Skin of body (tissue), 2 donors: ENCODE data around the gene ZNF786. TPM values are rescaled to one million over a fixed set of nuclear protein-coding genes. Genes with fewer than 3 reads are reported as not detected.
A peak's percentile ranks its signal among the peaks of the same experiment; 100 is the strongest.
"Not testable (repeated sequence)": the region's sequence is repeated elsewhere in the genome, so short reads cannot be mapped to it uniquely, and the experiment has no call there.

Source experiments
- DNase-seq: peaks from one replicate; lab custom pipeline; 2025; lab: John Stamatoyannopoulos, UW
- total RNA-seq: library from RNA; depleted of rRNA; stranded (reverse); fragments of >200 nt; gene quantifications from one replicate; pipeline ENCODE4 v1.2.3, GENCODE V29; 2014

Gene ZNF786, protein sequence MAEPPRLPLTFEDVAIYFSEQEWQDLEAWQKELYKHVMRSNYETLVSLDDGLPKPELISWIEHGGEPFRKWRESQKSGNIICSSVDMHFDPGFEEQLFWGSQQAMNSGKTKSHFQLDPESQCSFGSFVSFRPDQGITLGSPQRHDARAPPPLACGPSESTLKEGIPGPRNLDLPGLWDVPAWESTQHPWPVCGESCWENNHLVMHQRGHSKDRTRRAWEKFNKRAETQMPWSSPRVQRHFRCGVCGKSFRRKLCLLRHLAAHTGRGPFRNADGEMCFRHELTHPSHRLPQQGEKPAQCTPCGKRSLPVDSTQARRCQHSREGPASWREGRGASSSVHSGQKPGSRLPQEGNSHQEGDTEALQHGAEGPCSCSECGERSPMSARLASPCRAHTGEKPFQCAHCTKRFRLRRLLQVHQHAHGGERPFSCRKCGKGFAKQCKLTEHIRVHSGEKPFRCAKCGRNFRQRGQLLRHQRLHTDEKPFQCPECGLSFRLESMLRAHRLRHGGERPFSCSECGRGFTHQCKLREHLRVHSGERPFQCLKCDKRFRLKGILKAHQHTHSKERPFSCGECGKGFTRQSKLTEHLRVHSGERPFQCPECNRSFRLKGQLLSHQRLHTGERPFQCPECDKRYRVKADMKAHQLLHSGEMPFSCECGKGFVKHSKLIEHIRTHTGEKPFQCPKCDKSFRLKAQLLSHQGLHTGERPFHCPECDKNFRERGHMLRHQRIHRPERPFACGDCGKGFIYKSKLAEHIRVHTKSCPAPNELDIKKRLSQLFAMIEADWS
- 6.6 TPM for total RNA-seq

DNA sequence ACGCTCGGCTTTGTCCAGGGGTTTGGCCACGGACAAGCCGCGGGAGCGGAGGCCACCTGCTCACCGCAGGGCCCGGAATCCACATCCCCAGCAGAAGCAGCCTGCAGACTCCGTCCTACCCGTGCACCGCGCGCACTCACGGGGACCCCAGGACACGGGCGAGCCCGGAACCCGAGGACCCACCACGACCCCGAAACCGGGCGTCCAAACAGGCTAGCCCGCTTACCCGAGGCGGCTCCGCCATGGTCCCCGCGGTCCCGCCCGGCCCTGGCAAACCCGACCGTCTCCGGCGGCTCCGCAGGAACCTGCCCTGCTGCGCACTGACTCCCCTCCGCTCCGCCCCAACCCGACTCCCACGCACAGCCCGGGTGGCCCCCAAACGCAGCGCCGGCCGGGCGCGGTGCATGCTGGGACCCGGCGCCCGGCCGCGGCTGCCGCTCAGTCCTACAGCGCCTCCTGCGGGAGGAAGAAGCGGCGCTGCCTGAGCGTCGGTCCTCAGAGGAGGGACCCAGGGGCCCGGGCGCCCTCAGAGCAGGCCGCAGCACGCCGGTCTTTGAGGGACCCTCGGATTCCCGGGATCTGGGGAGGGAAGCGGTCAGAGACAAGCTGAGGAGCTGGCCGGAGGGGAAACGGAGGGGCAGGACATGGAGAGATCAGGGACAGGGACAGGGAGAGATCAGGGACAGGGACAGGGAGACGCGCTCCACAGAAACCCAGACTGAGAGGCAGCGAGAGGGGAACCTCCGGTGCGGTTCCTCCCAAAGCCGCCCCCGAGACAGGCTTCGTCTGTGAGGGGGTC lies at the start of gene ZNF786:
Gene ZNF786 (minus strand): TSS at position 322 of the 799 bp plus-strand sequence. CDS start 78 bp downstream, at position 244.
- DNase-seq, result peak; percentile 87

DNA sequence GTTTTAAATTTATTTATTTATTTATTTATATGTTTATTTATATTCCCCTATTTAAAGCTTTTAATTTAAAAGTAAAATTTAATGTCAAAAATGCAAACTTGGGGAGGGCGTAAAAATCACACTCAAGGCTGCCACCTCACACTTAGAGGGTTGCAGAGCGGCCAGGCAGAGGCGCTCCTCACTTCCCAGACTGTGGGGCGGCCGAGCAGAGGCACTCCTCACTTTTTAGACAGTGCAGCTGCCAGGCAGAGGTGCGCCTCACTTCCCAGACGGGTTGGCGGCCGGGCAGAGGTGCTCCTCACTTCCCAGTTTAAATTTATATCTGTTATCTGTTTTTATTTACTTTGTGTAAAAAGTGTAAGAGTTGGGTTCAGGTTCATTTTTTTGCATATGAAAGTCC lies 45.6 kb upstream of the ZNF786 start:
- no peak for DNase-seq

DNA sequence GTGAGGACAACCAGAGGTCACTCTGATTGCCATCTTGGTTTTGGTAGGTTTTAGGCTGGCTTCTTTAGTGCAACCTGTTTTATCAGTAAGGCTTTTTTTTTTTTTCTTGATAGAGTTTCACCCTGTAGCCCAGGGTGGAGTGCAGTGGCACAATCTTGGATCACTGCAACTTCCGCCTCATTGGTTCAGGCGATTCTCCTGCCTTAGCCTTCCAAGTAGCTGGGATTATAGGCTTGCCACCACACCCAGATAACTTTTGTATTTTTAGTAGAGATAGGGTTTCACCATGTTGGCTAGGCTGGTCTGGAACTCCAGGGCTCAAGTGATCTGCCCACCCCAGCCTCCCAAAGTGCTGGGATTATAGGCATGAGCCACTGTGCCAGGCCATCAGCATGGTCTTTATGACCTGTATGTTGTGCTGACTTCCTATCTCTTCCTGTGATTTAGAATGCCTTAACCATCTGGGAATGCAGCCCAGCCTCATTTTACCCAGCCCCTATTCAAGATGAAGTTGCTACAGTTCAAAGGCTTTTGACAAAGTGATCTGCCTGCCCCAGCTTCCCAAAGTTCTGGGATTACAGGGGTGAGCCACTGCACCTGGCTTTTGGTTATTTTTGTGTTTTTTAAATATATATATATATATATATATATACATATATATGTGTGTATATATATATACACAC lies 42.7 kb upstream of the ZNF786 start:
- no peak for DNase-seq

DNA sequence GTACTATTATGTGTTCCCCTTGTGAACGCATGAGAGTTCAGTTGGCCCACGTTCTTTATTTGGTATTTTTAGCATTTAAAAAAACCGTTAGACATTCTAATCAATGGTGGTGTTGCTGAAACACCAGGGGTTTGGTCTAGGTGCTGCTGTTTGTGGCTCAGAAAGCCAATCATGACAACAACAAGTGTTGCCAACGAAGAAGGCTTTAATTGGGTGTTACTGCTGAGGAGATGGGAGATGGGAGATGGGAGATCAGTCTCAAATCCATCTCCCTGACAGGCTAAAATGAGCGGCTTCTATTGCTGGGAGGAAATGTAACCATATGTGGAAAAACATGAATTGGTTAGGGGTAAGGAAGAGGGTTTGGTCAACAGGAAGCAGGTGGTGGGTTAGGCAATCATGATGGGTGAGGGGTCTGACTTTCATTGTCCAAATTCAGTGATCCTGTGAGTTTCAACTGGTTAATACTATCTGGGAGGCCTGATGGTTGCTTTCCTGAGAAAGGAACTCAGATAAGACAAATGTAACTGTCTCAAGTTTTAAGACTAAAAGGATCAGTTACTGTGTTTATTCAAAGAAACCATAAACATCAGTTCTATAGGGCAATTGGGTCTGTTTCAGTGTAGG lies 40.2 kb upstream of the ZNF786 start:
- DNase-seq, result no peak

DNA sequence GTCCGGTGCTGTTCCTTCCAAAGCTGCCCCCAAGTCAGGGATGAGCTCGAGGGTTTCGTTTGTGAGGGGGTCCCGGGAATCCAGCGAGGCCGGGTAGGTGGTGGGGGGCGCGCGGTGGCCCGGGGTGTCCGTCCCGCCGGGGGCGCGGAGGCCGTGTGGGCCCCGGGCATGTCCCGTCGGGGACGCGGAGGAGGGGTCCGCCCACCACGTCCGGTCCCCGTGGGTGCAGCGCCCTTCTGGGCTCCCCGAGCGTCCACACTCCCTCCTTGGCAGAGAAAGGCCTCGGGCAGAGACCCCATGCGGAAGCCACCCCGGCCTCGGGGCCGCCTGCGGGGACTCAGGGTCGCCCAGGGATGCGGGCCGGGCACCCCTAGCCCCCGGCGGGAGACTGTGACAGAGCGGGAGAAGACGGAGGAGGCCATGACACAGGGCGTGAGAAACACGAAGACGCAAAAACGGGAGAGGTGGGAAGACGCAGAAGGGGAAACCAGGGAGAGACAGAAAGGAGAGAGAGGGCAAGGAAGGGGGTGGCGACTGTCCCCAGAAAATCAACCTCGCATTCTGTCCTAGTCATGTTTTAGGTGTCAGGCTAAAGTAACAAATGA lies 36.2 kb upstream of the ZNF786 start:
- DNase-seq, result no peak

DNA sequence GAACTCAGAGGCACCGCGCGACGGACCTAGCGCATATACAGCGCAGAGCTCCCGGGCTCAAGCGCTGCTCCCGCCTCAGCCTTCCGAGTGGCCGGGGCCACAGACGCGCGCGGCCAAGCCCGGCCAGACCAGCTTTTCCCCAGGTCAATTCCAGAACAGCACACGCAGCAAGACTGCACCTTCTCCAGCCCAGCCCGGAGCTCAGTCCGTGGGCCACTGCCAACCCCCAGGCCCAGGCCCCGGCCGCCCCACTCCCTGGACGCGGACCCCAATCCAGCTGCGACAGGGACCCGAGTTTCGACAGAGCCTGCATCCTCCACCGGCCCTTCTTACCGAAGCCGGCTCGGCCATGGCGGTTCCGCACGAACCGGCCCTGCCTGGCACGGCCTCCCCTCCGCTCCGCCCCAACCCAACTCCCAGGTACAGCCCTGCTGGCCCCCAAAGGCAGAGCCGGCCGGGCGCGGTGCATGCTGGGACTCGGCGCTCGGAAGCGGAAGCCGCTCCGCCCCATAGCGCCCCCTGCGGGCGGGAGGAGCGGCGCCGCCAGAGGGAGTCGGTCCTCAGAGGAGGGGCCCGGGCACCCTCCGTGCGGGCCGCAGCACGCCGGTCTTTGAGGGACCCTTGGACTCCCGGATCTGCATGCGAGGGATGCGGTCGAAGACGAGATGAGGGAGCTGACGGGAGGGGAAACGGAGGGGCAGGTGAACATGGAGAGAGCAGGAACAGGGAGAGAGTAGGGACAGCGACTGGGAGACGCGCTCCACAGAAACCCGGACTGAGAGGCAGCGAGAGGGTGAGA lies 35.5 kb upstream of the ZNF786 start, which contains the start of gene ZNF425:
Gene ZNF425 (minus strand): TSS at position 462 of the 799 bp plus-strand sequence. CDS start 111 bp downstream, at position 351.
- DNase-seq, result peak; percentile 89

DNA sequence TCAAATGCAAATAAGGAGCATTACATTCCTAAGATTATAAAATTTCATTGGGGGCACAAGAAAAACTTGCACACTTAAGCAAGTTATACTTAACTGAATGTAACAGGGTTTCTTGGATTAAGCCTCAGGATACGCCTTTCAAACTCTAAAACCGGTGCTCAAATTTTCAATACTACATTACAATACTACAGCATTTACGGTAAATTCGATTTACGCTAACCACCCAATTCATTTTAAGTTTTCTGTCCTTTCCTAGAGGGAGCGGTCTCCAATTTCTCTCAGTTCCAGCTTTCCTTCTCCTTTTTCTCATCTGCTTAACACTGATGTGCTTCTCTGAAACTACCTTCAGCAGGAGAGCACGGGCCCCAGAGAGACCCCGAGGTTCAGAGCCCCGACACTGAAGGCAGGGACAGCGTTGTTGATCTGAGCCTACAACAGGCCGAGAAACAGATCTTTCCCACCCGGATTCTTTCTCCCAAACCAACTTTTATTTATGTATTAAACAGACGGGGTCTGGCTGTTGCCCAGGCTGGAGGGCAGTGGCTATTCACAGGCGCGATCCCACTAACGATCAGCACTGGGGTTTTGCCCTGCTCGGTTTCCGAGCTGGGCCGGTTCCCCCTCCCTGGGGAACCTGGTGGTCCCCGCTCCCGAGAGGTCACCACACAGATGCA lies 34.8 kb upstream of the ZNF786 start:
- DNase-seq, result peak; percentile 7

DNA sequence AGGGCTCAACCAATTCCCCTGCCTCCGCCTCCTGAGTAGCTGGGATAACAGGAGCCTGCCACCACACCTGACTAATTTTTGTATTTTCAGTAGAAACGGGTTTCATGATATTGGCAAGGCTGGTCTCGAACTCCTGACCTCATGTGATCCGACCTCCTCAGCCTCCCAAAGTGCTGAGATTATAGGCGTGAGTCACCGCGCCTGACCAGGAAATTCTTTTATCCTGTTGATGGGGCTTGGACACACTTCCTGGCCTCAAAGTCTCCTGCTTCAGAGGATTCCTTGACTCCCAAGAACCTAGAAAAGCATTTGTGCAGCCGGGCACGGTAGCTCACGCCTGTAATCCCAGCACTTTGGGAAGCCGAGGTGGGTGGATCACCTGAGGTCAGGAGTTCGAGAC lies 19.5 kb upstream of the ZNF786 start:
- no peak for DNase-seq

DNA sequence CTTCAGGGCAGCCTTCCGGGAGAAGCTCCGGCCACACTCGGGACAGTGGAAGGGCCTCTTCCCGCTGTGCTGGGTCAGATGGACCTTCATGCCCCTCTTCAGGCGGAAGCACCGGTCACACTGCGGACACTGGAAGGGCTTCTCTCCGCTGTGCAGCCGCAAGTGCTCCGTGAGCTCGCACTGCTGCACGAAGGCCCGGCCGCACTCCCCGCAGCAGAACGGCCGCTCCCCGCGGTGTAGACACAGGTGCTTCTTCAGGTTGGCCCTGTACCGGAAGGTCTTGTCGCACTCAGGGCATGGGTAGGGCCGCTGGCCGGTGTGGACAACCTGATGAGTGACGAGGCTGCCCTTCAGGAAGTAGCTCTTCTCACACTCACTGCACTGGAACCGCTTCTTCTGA lies 14.2 kb upstream of the ZNF786 start:
- no peak for DNase-seq

DNA sequence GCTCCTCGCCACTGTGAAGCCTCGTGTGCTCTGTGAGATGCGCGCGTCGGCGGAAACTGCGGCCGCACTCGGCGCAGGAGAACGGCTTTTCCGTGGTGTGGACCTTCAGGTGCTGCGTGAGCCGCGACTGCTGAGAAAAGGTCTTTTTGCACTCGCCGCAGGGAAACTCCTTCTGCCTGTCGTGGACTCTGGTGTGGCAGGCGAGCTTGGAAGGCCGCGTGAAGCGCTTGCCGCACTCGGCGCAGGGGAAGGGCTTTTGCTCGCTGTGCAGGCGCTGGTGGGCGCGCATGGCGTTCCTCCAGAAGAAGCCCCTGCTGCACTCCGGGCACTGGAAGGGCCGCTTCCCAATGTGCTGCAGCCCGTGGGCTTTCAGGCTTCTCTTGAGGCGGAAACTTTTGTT lies 13.7 kb upstream of the ZNF786 start:
- no peak for DNase-seq

DNA sequence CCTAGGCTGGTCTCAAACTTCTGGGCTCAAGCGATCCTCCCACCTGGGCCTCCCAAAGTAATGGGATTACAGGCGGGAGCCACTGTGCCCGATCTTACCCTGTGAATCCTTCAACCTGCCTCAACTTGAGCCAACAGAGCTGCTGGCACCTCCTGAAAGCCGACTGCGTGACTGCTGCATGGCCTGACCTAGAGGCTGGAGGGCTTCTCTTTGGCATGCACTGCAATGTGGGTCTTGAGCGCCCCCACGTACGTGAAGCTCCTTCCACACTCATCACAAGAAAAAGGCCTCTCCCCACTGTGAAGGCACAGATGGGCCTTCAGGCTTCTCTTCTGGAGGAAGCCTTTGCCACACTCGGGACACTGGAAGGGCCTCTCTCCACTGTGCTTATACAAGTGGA lies 12.9 kb upstream of the ZNF786 start:
- no peak for DNase-seq

DNA sequence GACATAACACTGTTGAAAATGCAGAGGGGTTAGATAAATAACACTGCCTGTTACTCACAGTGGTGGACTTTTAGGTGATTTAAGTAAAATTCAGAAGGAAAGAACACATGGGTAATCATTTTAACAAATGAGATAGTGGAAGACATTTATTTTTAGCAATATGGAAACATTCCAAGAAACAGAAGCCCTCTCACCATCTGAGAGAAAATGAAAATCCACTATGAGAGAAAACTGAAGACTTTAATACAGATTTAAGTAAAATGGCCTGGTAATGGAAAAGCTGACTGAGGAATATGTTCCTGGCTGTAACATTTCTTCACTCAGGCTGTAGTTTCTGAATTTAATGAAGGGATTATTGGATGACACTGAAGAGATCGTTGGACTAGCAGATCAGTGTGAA lies 12.1 kb upstream of the ZNF786 start:
- DNase-seq, result no peak

DNA sequence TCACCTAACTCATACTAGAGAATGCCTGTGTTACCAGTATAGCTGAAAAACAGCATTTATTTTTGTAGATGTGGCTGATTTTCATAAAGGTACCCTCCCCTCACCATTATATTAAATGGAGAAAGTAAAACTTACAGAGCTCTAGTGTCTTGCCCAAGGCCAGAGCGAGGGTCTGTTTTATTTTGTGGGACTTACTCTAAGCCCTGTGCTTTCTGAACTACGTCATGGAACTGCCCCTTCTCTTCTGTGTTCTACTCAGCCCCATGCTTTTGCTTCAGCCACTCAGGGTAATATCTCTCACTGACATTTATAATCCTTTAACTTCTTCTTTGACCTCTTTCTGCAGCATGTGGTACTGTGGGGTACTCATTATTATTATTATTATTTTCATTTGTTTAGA lies 10.3 kb upstream of the ZNF786 start:
- no peak for DNase-seq

DNA sequence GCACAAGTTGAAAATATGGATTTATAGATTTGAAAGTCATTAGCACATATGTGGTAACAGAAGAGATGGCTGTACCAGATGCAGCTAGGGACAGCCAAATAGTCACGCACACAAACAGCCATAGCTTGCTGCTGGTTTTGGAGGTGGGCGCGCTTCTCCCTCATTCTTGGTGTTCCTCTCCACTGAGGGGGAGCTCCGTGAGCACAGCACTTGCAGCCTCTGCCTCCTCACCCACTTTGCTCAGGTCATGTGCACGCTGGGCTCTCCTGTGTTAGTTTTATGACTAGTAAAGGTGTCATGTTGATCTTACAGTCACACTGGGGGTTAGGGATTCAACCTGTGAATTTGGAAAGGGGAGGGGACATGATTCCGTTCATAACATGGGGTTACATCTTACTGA lies 8.5 kb upstream of the ZNF786 start:
- DNase-seq, result no peak

DNA sequence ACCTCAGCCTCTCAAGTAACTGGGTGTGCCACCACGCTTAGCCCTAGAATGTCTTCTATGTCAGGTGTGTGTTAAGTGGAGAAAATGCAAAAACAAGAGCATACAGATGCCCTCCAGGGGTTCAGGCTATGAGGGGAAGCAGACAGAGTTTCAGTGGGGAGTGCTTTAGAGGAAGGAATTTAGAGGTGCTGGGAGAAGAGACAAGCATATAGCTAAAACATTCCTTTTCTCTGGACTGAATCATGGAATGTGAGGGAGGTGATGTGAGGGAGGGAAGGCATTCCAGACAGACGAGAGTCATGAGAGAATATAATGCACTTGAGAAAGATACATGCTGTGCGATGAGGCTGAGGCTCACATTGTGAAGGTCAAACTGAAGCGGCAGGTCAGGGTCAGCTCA lies 6.6 kb upstream of the ZNF786 start:
- no peak for DNase-seq

DNA sequence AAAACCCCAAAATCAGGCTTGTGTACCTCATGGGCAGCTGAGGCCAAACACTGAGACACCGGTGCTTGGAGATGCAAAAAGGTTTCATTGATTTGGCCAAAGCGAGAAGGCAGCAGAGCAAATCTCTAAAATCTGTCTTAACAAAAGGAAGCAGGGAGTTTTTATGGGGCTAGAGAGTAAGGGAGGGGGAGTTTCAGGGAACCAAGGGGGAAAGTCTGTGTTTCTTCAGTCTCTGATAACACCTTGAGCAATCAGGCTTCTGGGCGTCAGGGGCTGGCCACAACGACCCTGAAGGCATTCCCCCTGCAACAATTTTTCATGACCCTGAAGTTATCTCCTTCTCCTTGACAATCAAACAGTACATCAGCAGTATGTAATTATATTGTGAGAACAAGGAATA lies 2.7 kb upstream of the ZNF786 start:
- no peak for DNase-seq

DNA sequence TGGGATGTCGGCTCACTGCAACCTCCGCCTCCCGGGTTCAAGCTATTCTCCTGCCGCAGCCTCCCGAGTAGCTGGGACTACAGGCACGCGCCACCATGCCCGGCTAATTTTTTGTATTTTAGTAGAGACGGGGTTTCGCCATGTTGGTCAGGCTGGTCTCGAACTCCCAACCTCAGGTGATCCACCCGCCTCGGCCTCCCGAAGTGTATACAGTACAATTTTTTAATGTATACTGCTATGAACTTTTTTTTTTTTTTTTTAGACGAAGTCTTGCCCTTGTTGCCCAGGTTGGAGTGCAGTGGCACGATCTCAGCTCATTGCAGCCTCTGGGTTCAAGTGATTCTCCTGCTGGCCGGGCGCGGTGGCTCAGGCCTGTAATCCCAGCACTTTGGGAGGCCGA lies 1.7 kb upstream of the ZNF786 start:
- DNase-seq, result not testable (repeated sequence)

DNA sequence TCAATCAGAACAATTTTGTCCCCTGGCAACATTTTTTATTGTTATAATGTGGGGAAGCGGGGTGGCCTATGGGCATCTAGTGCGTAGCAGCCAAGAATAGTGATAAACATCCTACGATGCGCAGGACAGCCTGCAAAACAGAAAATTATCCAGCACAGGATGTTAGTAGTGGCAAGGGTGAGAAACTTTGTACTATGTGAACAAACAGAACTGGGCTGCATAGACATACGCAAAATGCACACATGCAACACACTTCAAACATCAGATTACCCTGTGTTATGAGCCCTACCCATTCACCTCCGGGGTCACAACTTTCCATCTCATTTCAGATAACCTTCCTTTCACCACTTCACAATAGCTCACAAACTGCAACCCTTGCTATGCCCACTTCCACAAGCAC lies 3.1 kb downstream of the ZNF786 start:
- no peak for DNase-seq

DNA sequence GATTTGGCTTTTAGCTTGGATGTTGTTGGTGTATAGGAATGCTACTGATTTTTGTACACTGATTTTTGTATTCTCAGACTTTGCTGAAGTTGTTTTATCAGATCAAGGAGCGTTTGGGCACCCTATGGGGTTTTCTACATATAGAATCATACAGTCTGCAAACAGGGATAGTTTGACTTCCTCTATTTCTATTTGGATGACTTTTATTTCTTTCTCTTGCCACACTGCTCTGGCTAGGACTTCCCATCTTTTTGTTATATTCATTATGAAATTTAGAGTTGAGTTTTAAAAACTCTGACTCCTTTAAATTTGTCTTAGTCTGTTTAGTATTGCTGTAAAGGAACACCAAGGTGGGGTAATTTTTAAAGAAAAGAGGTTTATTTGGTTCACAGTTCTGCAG lies 4.7 kb downstream of the ZNF786 start:
- no peak for DNase-seq
